Measurements from ENCODE around the gene FLRT2.

The FLRT2 gene

DNA sequence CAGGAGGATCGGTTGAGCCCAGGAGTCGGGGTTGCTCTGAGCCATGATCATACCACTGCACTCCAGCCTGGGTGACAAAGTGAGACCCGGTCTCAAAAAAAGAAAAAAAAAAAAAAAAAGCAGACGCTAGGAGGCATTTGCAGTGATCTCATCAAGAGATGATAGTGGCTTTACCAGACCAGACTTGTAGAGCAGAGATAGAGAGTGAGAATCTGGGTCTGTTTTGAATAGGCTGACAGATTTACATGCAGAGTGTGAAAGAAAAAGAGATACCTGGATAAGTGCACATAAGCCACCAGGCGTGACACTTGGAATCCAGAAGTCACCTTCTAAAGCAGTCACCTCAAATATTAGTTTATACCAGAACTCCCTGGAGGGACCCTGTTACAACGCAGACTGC is 21.1 kb upstream of the FLRT2 start:
- TF ChIP-seq, protein P1, sequence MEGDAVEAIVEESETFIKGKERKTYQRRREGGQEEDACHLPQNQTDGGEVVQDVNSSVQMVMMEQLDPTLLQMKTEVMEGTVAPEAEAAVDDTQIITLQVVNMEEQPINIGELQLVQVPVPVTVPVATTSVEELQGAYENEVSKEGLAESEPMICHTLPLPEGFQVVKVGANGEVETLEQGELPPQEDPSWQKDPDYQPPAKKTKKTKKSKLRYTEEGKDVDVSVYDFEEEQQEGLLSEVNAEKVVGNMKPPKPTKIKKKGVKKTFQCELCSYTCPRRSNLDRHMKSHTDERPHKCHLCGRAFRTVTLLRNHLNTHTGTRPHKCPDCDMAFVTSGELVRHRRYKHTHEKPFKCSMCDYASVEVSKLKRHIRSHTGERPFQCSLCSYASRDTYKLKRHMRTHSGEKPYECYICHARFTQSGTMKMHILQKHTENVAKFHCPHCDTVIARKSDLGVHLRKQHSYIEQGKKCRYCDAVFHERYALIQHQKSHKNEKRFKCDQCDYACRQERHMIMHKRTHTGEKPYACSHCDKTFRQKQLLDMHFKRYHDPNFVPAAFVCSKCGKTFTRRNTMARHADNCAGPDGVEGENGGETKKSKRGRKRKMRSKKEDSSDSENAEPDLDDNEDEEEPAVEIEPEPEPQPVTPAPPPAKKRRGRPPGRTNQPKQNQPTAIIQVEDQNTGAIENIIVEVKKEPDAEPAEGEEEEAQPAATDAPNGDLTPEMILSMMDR (IDR thresholded peaks at IDR 0.05) = no peak

DNA sequence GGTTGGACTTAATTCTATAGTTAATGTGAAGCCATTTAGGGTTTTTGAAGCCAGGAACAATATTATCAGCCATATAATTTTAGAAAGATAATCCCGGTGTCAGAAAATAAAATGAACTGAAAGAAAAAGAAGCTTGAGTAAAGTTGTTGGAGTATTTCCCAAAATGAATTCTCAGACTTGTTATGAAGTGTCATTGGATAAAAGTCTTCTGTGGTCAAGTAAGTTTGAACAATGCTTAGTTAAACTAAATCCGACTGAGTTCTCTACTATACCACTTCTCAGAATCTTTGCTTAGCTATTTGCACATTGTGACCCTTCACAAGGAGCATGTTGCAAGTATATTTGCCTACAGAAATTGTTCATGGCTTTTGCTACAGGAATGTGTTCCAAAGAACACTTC is 17.5 kb upstream of the FLRT2 start:
- TF ChIP-seq, protein P1 (IDR thresholded peaks at IDR 0.05) = no peak

DNA sequence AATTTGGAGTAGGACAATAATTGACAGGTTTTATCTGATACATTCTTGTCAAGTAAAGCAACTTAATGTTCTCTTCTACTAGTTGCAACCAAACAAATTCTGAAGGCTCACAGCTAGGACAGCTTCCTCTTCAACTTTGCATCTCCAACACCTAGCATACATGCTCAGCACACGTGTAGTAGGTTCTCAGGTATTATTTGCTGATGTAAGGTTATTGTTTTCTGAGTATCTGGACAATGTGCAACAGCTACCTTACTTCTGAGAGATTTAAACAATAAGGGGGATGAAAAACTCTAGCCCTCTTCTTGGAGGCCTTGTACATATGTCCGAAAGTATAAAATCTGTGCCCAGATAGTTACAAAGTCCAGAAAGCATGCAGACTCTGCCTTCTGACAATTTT is 15.5 kb upstream of the FLRT2 start:
- TF ChIP-seq, protein P1 (IDR thresholded peaks at IDR 0.05) = no peak

DNA sequence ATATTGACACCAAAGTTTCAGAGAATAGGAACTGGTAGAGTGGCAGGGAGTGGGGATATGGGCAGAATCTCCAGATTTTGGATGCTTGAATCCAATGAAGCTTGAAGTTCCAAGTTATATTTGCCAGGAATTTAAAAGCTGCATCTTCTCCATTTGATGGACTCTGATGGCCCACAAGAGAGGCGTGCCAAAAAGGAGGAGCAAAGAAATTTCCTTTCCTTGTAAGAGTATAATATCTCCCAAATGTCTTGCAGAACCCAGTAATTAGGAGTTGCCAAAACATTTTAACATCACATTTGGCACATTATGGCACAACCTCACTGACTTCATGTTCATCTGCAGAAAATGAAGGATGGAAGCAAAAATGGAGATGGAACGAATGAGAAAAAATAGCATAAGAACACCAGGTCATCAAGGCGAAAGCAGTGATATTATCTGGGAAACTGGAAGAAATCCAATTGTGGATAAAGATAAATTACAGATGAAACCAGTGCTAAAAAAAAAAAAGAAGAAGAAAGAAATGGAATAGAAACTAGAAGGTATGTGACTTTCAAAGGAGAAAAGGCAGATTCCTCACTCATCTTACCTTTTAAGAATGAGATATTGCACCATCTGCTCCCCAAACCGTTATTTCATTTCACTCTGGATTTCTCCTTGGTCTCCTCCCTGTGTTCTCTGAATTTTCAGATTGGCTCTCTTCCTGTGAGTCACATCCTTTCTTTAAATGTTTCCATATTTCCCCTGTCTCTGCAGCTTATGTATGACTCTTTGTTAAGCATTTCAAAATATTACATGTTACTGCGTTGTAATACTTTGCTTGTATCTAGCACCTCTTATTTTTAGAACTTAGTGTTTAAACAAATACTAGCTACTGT is 13.5 kb upstream of the FLRT2 start:
- TF ChIP-seq, protein P1 (IDR thresholded peaks at IDR 0.05) = no peak

DNA sequence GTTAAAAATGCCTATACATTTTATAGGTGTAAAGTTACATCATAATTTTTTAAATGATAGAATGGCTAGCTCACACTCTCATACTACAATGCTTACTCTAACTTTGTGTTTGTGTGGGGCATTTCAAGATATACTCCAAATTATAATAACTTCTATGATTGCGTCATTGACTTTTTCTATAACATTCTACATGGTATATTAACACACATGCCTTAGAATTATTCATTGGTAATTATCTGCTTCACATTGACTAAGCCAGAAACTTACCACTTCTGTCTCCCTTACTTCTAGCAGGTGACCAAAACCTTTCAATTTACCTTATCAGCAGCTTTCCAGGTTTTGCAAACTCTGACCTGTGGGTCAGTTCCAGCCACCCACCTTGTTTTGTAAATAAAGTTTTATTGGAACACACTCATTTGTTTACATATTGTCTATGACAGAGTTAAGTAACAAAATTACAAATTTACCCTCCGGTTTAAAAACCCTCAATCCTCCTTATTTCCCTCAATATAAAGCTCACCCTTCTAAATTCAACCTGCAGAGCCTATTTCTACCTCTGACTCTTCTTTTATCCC is 12.7 kb upstream of the FLRT2 start:
- TF ChIP-seq, protein P1 (IDR thresholded peaks at IDR 0.05) = no peak

DNA sequence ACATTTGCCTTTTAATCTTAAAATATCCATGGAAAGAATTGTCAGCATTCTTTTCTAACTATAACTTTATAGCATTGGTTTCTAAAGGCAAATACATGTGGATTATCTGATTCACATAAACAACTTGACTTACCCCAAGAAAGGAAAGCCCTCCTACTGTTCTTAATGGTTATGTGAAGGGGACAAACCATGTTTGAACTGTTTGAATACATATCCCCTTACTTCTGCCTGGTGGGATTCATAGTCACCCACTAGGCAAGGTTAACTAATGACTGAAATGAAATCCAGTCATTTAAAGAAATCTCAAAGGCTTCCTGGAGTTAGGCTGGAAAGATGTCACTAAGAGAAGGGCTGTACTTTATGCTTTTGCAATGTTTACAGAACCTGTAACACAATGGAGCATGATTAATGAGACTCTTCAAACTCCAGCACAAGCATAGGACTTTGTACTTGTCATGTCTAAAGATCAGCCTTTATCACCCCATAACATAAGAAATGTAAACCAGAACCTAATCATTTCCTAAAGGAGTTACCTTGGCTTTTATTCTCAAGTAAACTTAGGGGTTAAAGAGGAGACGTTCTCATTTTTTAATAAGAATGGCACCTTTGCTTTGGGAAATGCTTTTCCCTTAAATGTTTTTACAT is 10.2 kb upstream of the FLRT2 start:
- TF ChIP-seq, protein P1 (IDR thresholded peaks at IDR 0.05) = no peak

DNA sequence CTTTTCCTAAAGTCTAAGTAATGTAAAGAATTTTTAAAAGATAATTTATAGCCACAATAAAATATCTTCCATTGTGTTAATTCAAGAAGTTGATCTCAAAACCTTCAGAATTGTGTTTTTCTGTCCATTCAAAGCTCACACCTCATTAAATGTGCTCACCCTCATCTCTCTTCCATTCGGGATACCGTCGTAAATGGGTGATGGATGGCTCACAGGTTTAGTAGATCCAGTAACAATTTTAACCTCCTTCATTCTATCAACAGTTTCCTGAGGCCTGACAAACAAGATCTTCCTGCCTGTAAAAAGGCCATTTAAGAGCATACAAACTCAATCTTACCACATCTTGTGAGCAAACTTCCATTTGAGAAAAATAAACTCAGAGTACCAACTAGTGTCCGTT is 9.4 kb upstream of the FLRT2 start:
- TF ChIP-seq, protein P1 (IDR thresholded peaks at IDR 0.05) = no peak

All from LNCAP (cell line).